ENCODE data around the gene FRMD5.

FRMD5 gene

DNA sequence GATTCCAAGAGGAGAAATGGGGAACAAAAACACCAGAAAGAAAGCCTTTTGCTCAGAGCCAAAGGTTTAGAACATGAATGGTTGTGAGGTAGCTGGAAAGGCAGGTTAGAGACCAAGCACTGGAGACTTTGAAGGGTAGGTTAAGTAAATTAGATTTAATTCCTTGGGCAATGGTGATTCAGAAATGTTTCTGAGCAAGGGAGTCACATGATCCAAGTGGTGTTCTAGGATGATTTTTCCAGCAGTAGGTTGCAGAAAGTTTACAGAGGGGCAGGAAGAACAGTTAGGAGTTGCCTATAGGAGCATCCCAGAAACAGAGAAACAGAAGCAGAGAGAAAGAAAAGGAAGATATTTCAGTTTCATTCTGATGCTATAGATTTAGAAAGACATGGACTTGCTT, 228.4 kb downstream of the FRMD5 start:
- DNase-seq = no peak

DNA sequence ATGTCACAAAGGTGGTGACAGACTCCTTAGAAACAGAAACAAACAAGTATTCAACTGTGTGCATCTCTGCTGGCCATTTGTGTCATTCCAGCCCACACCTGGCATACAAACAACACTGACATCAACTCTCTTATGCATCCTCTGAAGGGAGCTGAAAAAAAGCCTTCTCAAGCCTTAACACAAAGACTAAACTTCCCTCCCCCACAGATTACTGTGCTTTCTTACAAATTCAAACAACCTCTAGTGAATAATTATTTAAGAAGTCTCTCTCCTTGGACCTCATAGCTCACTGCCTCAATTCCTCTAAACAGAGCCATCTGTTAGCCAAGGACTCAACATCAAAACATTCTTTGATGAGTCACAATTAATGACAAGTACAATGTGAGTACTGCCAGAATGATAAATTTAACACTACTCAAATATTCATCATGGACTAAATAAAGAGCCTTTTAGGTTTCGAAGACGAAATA, 236.2 kb downstream of the FRMD5 start:
- no peak for DNase-seq

DNA sequence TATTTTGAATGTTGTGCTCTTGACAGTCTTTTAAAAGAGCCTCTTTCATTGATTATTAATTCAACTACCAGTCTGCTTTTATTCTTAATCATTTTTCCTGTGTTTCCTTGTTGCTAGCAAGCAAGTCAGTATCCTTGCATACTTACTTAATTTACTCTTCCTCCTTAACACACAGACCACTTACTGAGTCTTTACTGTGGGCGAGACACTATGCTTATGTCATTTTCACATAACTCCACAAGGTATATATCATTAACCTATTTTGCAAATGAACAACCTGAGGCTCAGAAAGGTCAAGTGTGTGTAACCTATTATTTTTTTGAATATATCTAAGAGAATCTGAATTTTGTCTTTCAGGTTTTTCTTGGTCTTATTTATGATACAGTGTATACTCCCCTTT, 237.3 kb downstream of the FRMD5 start:
- DNase-seq = no peak

DNA sequence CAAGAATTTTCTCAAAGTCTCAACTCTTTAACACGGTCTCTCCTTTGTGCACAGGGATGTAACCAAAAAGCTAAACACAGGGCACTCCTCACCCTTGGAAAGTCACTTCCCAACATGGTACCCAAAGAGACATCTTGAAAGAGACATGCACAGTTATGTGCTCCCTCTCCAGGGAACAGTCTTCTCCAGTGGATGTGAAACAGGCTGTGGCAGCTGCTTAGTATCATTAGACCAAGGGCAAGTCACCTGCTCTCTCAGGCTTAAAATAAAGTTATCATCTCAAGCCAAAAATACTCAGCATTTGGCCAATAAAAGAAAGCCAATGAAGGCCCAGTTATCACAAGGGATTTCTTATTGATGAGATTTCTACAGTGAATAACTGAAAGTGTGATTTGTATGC, 239.9 kb downstream of the FRMD5 start:
- DNase-seq = no peak

DNA sequence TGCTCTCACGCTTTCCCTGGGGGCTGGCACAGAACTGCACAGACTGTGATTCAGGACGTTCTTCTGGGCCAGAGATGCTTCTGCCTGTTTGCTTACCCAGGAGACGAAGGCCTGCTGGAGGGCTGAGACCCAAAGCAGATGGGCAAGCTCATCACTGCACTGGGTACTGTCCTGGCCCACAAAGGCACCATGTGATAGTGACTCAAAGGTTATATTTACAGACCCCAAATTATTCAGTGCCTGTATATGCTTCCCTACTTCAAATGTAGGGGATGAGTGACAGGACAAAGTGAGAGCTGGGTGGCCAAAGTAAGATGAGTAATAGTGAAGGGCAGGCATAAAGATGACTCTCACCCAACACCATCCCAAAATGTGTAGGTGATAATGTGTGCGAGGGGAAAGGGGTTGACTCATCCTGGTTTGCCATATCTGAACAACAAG, 240.9 kb downstream of the FRMD5 start:
- DNase-seq = no peak

DNA sequence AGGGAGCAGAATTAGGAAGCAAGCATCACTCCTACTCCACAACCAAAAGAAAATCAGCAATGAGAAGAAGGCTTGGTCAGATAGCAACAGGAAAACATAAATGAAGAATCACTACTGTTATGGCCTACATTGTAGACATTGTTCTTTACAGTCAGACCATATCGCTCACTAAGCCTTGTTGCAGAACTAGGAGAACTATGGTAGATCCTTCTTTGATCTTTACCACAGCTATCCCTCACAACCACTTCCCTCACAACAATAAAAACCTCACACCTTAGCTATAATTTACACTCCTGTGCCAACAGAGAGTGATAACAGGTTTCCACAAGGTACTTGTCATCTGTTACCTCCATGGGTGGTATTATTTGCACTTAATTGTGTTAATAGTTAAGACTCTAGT, 241.7 kb downstream of the FRMD5 start:
- DNase-seq = no peak

DNA sequence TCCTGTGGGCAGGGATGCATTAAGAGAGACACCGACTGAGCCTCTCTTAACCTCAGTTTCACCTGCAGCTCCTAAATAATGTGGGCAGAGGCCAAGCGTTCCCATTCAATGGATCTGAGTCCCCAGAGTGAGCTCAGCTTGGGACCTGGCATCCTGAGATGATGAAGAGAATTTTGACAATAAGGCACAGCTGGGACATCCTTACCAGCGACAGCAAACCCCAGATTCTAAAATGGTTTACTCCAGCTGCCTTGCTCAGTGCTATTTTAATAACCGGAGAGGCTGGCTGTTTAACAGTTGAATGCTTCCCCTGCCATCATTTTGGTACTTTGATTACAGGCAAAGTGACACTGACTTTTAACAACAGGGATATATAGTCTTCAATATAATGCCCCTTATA, 244.5 kb downstream of the FRMD5 start:
- no peak for DNase-seq

DNA sequence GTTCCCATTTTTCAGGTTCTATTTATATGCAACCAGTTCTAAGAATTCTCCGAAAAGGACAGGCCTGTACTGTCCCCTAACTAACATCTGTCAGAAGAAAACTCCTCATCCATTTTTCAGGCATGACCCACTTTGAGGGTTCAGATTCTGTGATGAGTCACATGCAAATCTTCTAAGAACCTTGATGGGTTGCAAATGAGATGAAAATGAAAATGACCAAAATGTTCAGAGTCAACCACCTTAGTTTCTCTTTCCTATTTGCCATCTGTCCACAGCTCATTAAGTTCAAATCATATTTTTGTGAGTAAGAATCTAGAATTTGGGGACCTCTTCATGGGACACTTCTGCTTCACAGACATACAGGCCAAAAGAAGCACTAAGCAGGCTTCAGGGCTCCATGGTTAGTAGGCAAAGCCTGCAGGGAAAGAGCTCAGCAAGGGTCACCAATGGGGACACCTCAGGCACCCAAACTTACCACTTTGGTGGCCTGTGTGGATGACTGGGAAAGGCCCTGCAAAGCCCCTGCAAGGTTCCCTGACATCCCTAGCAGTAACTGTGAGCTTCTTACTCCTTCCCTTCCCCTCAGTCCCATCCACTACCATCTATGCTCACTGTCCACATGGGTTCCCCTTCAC, 246.3 kb downstream of the FRMD5 start:
- no peak for DNase-seq

DNA sequence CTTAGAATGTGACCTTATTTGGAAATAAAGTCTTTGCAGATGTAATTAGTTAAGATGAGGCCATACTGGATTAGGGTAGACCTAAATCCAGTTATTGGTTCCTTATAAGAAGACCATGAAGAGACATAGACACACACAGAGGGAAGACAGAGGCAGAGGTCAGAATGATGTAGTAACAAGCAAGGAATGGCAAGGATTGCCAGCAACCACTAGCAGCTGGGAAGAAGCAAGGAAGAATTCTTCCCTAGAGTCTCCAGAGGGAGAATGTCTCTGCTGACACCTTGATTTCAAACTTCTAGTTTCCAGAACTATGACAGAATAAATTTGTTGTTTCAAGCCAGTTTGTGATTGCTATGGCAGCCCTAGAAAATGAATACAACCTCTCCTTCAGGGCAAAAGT, 251.6 kb downstream of the FRMD5 start:
- no peak for DNase-seq

DNA sequence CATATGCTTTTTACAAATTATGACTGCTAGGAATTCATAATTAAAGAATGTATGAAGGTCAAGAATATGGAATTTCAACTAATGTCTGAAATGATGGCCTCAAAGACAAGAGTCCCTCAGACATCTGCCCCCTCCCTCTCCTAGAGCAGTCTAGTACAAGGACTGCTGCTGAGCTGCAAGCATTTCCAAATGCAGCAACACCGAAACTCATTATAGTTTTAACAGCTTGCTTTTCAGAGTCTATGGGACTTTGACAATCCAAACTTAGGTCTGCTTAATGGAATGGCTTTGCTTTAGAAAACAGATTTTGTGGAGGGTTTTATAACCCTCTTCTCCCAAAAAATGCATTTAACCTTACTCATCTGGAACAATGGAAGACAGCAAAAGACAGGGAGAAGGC, 252.9 kb downstream of the FRMD5 start:
- no peak for DNase-seq

DNA sequence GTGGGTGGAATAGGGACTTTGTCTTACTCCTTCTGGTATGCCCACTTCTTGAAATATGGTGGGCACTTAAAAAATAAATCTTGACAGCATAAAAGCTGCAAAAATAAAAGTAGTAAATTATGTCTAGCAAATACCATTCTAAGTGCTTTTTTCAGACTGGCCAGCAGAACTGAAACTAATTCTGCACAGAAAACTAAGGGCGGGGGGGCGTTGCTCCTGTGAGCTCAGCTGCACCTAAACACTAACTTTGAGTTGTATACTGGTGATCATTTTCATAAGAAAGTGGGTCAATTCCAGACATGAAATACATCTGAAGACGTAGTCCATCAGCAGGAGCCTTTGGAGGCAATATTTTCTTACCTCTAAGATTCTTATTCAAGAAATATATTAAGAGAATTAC, 253.5 kb downstream of the FRMD5 start:
- no peak for DNase-seq

DNA sequence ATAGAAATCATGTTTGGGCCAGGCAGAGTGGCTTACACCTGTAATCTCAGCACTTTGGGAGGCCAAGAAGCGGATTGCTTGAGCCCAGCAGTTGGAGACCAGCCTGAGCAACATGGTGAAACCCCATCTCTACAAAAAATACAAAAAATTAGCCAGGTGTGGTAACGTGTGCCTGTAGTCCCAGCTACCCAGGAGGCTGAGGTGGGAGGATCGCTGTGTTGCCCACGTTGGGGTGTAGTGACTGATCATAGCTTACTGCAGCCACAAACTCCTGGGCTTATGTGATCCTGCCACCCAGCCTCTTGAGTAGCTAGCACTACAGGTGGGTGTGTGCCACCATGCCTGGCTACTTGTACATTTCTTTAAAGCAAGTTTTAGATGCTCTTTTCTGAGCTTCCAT, 254.0 kb downstream of the FRMD5 start:
- no peak for DNase-seq

DNA sequence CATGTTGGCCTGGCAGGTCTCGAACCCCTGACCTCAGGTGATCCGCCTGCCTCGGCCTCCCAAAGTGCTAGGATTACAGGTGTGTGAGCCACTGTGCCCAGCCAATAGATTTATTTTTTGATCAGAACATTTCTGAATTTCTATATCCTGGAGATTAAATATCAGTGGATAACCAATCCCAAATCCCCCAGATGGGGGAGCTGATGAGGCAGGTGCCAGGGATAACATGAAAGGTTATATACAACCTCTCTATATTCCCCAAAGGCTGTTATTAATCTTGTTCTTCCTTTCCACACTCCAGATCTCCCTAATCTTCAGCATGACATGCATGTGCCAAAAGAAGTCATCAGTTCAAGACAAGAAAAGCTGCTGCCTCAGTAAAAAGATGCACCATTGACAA, 256.0 kb downstream of the FRMD5 start:
- DNase-seq = no peak

DNA sequence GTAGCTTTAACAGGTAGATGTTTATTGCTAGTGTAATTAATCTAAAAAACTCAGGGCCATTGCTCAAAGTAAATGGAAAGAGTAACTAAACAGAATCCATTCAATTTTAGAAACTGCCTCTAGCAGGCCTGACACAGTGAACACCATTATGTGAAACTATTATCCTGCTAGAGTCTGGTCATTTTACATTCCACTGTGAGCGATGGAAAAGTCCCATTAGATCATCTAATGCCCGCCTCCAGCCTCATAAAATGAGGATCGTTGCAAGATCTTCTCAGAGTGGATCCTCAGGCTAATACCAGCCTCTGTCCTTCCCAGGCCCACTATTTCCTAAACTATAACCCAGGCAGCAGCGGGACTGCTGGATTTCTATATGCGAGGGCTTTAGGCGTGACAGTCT, 260.6 kb downstream of the FRMD5 start:
- DNase-seq = no peak

DNA sequence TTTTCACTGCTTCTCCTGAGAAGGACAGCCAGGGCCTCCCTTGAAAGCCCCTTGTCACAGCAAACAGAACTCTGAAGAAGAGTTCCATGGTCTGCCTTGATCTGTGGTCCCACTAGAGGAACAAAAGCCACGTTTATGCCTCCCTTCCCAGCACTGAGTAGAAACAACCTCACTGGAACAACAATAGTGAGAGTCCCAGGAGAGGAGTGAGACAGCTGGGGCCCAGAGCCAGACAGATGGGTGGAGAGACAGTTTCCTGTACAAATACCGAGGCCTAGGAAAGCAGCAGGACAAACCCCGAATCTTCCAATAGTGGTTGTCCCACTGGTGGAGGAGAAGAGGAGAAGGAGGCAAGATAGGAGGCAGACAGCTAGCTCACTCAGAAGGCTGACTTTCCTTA, 262.2 kb downstream of the FRMD5 start:
- no peak for DNase-seq

DNA sequence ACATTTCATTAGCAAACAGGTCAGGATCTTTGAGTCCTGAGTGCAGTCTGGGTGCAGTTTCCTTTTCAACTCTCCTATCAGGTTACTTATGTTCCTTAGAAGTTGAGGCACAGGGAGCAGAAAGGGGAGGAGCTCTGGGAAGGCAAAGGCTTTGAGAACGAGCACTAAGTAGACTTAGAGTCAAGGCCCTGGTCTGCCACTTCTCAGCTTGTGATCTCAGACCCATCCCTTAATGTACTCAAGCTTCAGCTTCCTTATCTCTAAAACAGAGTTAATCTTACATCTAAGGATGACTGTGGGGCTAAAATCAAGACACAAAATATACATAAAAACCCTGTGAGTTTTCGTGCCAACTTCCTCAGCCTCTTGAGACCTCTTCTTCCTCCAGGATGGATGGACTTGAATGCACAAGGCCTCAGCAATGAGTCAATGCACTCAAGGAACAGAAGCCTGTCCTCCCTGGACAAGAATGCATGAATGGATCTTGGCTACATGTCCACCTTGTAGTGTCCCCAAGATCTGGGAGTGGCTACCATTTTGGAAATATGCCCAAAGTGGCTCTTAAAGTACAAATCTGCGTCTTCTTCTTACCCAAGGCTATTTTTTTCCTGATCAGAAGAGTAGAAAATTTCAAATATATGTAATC, 263.2 kb downstream of the FRMD5 start:
- no peak for DNase-seq

DNA sequence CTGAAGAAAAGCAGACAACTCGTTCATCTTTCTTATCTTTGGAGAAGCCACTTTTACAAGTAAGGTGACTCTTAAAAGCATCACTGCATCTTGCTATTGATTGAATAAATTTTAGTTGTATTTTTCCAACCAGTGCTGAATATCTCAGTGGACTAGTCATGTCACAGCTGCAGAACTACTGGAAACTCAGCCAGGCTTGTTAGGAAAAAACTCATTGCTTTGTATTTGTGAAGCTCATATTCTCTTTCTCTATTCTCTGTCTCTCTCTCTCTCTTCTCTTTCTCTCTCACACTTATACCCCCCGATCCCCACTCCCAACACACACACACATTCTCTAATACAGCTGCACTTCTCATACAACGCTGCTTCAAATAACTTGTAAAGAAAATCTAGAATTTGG, 264.0 kb downstream of the FRMD5 start:
- no peak for DNase-seq

DNA sequence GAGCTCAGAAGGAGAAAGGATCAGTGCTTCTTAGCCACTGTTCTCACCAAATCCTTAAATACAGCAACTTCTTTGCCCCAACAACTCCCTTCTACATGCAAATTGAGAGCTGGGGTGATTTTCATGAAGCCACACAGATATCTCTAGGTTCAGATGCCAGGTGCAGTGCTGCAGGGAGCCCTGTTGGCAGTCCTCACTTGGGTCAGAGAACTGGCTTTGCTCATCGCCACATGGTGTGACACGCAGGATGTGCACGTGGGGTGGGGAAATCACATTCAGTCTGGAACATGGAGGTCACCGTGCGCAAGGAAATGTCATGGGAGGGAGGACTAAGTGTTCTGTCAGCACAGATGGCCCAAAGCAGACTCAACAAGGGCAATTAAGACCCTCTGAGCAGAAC, 264.5 kb downstream of the FRMD5 start:
- no peak for DNase-seq

DNA sequence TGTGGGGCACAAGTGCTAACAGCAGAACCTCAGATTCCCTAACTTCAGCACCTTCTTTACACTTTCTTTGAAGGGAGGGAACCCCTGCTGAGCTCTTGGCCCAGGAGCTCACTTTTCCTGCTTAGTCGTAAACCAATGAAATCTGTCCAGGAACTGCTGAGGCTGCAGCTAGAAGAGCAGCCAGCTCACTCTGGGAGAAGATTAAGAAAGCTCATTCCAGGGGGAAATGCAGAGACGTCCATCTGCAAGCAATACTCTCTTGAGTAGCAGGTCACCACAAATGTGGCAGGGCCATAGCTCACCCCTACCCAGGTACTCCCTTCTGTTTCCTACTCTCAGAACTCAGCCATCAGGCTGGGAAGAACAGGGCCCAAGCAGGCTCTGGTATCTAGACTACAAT, 265.0 kb downstream of the FRMD5 start:
- peak; percentile 42 for DNase-seq

DNA sequence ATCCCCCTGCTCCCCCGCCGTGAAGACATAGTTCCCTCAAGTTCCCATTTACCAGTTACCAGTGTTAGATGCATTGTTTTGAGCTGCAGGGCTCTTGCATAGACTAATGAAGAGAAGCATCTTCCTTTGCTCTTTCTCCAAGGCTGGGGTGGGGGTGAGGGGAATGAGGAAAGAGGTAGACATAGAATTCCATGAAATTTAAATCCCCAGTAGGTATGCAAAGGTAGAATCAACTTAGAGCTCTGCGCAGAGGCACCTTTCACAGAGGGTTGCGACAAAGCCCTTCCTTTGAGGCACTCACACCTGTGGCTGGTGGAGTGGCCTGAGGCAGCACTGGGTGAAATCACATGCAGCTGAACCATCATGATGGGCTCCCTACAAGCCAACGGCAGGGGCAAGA, 266.9 kb downstream of the FRMD5 start:
- DNase-seq = no peak

DNA sequence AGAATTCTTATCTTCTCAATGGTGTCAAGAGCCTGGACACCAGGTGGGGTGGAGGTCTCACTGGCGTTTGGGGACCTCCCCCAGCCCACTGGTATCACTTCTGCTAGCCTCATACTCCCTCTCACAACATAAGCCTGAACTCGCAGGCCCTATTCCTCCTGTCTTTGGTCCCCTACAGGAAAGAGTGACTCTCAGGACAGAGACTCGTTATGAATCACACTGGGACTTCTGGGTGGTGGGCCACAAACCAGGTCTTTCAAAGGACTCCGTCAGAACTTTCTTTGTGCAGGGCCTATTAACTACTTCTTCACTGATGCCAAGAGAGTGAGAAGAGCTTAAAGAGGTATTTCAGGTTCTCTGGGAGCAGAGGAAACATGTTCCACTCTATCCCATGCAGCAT, 267.9 kb downstream of the FRMD5 start:
- no peak for DNase-seq

DNA sequence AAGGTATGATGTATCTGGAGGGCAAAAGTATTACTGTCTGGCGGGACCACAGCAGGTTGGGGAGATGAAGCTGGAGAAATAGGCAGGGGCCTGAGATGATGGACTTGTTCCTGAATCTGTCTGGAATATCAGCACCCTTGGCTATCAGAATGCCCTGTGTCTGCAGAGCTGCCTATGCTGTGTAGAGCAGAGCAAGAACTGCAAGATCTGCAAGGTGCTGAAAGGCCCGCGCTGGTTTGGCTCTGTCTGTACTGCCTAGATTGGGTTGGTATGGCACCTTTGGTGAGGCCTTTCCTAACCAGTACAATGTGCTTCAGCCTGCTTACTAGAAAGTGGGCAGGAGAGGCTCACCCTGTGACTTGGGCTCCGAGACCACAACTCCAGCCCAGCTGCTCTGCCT, 271.5 kb downstream of the FRMD5 start:
- no peak for DNase-seq

DNA sequence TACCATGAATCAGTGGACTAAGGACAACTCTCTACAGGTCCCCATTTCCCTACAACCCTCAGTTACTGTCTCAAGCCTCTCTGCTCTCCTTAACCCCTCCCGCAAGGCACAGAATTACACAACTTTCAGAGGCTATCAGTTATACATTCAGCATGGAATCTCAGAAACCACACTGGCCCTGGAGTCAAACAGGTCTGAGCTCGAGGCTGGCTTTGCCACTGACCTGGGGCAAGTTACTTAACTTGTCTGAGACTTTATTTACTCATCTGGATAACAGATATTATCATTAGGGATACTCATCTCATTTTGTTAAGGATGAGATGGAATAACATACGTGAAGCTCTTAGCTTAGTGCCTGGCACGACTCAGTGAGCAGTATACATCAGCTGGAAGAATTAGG, 273.1 kb downstream of the FRMD5 start:
- DNase-seq = peak; percentile 79

DNA sequence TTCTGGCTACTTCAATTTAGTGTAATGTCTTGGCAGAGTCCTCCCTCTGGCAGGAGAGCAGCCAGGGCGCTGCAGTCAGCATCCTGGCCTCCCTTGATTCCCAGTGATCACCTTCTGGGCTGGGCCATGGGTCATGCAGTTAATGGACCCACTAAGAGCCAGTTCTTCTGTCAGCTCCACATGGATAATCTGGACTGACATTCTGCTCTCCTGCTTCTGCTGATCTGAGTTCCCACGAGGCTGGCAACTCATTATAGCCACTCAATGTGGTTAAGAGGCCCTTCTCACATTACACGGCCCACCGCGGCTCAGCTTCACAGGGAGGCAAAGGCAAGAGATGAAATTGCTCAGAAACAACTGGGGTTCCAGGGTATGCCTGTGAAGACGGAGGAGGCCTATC, 274.3 kb downstream of the FRMD5 start:
- DNase-seq = no peak

DNA sequence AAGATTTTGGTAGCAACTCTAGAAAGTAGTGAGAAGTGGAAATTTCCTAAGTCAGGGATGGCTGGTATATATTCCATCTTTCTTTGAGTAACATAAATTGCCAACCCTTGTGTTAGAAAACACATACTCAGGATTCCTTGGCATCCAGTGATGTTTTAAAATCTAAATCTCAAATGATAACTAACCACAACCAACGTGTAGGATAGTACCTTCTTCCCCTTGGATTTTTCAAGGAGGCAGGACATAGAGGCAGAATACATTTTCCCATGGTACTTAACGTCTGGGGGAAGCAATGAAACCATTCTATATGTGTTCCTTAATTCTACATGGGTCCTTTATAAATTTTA, 274.8 kb downstream of the FRMD5 start:
- DNase-seq = peak; percentile 49
